ENCODE data around the gene CAMKK2. TPM values are rescaled to one million over a fixed set of nuclear protein-coding genes. Genes with fewer than 3 reads are reported as not detected.

CAMKK2 gene
- total RNA-seq, 2 experiments from 2014 or later: 21.1 to 27.6 TPM

GRCh38 chr12:121246893-121247557 is 49.5 kb downstream of the CAMKK2 start:
- no peak for DNase-seq (ENCODE audit: low spot score)
- H3K79me2 ChIP-seq (ENCODE audit: insufficient read depth, low read depth, low read length): no peaks in the 10 kb centered on the region
- no peaks in the 10 kb centered on the region for H3K9me3 ChIP-seq (ENCODE audit: low read length)
- ChIA-PET CTCF (ENCODE audit: unreplicated experiment) (no interaction called here), POLR2A (no interaction called here)
- no peak overlapping the region for H3K27ac ChIP-seq (ENCODE audit: low read depth, low read length, poor library complexity, severe bottlenecking)
- H3K9me2 ChIP-seq (ENCODE audit: insufficient read depth, low read length): no peaks in the 10 kb centered on the region
- BruUV-seq (replicated peaks): no TSS peak
- no peak overlapping the region for H3K4me3 ChIP-seq (ENCODE audit: low read depth, low read length, poor library complexity, severe bottlenecking)
- intact Hi-C loops (cut with micrococcal nuclease; ENCODE audit: unreplicated experiment): no loop called here
- no peak overlapping the region for H2AFZ ChIP-seq (ENCODE audit: low read length)
- no peak for TF ChIP-seq CTCF (conservative IDR thresholded peaks at IDR 0.05; ENCODE audit: low read length)
- no peak for TF ChIP-seq EZH2phosphoT487 (IDR thresholded peaks at IDR 0.05; ENCODE audit: borderline replicate concordance, low read depth, low read length)
- H3K4me1 ChIP-seq (ENCODE audit: insufficient read depth, low read length, poor library complexity, severe bottlenecking): no peaks in the 10 kb centered on the region
- no peak overlapping the region for H3K4me2 ChIP-seq (ENCODE audit: low read length)
- H3K36me3 ChIP-seq (ENCODE audit: insufficient read depth, low read length): peaks cover 49% of the 10 kb centered on the region
- no peaks in the 10 kb centered on the region for H4K20me1 ChIP-seq (ENCODE audit: insufficient read depth, low read length)

GRCh38 chr12:121245951-121246350 is 50.6 kb downstream of the CAMKK2 start:
- no TSS peak for BruUV-seq (replicated peaks)
- H3K79me2 ChIP-seq (ENCODE audit: insufficient read depth, low read depth, low read length): no peaks in the 10 kb centered on the region
- no peak overlapping the region for H2AFZ ChIP-seq (ENCODE audit: low read length)
- no peak for TF ChIP-seq CTCF (conservative IDR thresholded peaks at IDR 0.05; ENCODE audit: low read length)
- no peak overlapping the region for H3K4me2 ChIP-seq (ENCODE audit: low read length)
- H3K9me3 ChIP-seq (ENCODE audit: low read length): no peaks in the 10 kb centered on the region
- H3K9me2 ChIP-seq (ENCODE audit: insufficient read depth, low read length): no peaks in the 10 kb centered on the region
- H3K36me3 ChIP-seq (ENCODE audit: insufficient read depth, low read length): peaks cover 45% of the 10 kb centered on the region
- CTCF ChIA-PET (ENCODE audit: unreplicated experiment): no interaction called here
- no peak for DNase-seq (ENCODE audit: low spot score)
- H4K20me1 ChIP-seq (ENCODE audit: insufficient read depth, low read length): no peaks in the 10 kb centered on the region
- H3K4me3 ChIP-seq (ENCODE audit: low read depth, low read length, poor library complexity, severe bottlenecking): no peak overlapping the region
- H3K4me1 ChIP-seq (ENCODE audit: insufficient read depth, low read length, poor library complexity, severe bottlenecking): no peaks in the 10 kb centered on the region
- H3K27ac ChIP-seq (ENCODE audit: low read depth, low read length, poor library complexity, severe bottlenecking): no peak overlapping the region
- POLR2A ChIA-PET: no interaction called here
- intact Hi-C loops (cut with micrococcal nuclease; ENCODE audit: unreplicated experiment): no loop called here

- no peaks in the 10 kb centered on the region for H3K9me2 ChIP-seq (ENCODE audit: insufficient read depth, low read length)
- H3K4me2 ChIP-seq (ENCODE audit: low read length): no peak overlapping the region
- H4K20me1 ChIP-seq (ENCODE audit: insufficient read depth, low read length): no peaks in the 10 kb centered on the region
- no peak overlapping the region for H3K4me3 ChIP-seq (ENCODE audit: low read depth, low read length, poor library complexity, severe bottlenecking)
- H3K4me1 ChIP-seq (ENCODE audit: insufficient read depth, low read length, poor library complexity, severe bottlenecking): no peaks in the 10 kb centered on the region
- no peak for TF ChIP-seq CTCF (conservative IDR thresholded peaks at IDR 0.05; ENCODE audit: low read length)
- no peak for TF ChIP-seq EZH2phosphoT487 (IDR thresholded peaks at IDR 0.05; ENCODE audit: borderline replicate concordance, low read depth, low read length)
- BruUV-seq (replicated peaks): no TSS peak
- no peak overlapping the region for H3K27ac ChIP-seq (ENCODE audit: low read depth, low read length, poor library complexity, severe bottlenecking)
- DNase-seq (ENCODE audit: low spot score): no peak
- intact Hi-C loops (cut with micrococcal nuclease; ENCODE audit: unreplicated experiment): no loop called here
- no peaks in the 10 kb centered on the region for H3K9me3 ChIP-seq (ENCODE audit: low read length)
- CTCF ChIA-PET (ENCODE audit: unreplicated experiment): no interaction called here
- H2AFZ ChIP-seq (ENCODE audit: low read length): no peak overlapping the region
- POLR2A ChIA-PET: no interaction called here
- peaks cover 38% of the 10 kb centered on the region for H3K36me3 ChIP-seq (ENCODE audit: insufficient read depth, low read length)
- H3K79me2 ChIP-seq (ENCODE audit: insufficient read depth, low read depth, low read length): no peaks in the 10 kb centered on the region
Observed at GRCh38 chr12:121245031-121245430, 51.5 kb downstream of the CAMKK2 start.
